Jurkat, Clone E6-1 (cell line): Measurements from ENCODE around the gene RASA2.
"Not testable (repeated sequence)": the region's sequence is repeated elsewhere in the genome, so short reads cannot be mapped to it uniquely, and the experiment has no call there.

Experiments used
- DNase-seq: peaks from one replicate; pipeline ENCODE4 v3.0.0-alpha.2; 2011; ENCODE audit warnings: low read depth, low spot score
- H3K4me3 ChIP-seq: 2 replicates; pipeline ENCODE4 v1.5.1; 2011; ENCODE audit warnings: mild to moderate bottlenecking, low read length, control low read depth, moderate library complexity

Gene RASA2

GRCh38 chr3:141485641-141486495, 959 bp upstream of the RASA2 start:
- DNase-seq, result no peak
- peak overlapping the region; percentile 43; the same call in 1 of the 2 replicates for H3K4me3 ChIP-seq

GRCh38 chr3:141486496-141486745, 406 bp upstream of the RASA2 start:
- DNase-seq, result no peak
- H3K4me3 ChIP-seq, result peak overlapping the region; percentile 43

GRCh38 chr3:141487521-141488252, 860 bp downstream of the RASA2 start:
- H3K4me3 ChIP-seq, result peak overlapping the region; percentile 65
- peak; percentile 91 for DNase-seq

GRCh38 chr3:141489203-141489602, 2.4 kb downstream of the RASA2 start:
- no peak for DNase-seq
- no peak overlapping the region for H3K4me3 ChIP-seq

- DNase-seq, result no peak
- H3K4me3 ChIP-seq, result no peak overlapping the region
These were observed 4.3 kb downstream of the RASA2 start for GRCh38 chr3:141491081-141491480.

GRCh38 chr3:141491929-141492328, 5.1 kb downstream of the RASA2 start:
- H3K4me3 ChIP-seq, result no peak overlapping the region
- DNase-seq, result no peak

GRCh38 chr3:141493184-141493583, 6.4 kb downstream of the RASA2 start:
- DNase-seq, result no peak
- no peak overlapping the region for H3K4me3 ChIP-seq

- DNase-seq, result not testable (repeated sequence)
These were observed 10.8 kb downstream of the RASA2 start for GRCh38 chr3:141497589-141497988.

GRCh38 chr3:141498598-141499223, 11.9 kb downstream of the RASA2 start:
- DNase-seq, result peak; percentile 98
- H3K4me3 ChIP-seq, result peak overlapping the region; percentile 59

More at GRCh38 chr3:141497589-141497988, 10.8 kb downstream of the RASA2 start:
- H3K4me3 ChIP-seq, result not testable (repeated sequence)

GRCh38 chr3:141499284-141499683, 12.5 kb downstream of the RASA2 start:
- peak overlapping the region; percentile 59 for H3K4me3 ChIP-seq
- DNase-seq, result no peak

- no peak for DNase-seq
- no peak overlapping the region for H3K4me3 ChIP-seq
These were observed 13.1 kb downstream of the RASA2 start for GRCh38 chr3:141499965-141500364.

- DNase-seq, result no peak
- H3K4me3 ChIP-seq, result no peak overlapping the region
These were observed 13.6 kb downstream of the RASA2 start for GRCh38 chr3:141500397-141500796.

- H3K4me3 ChIP-seq, result no peak overlapping the region
- no peak for DNase-seq
These were observed 18.3 kb downstream of the RASA2 start for GRCh38 chr3:141505166-141505565.

GRCh38 chr3:141506071-141506470, 19.2 kb downstream of the RASA2 start:
- DNase-seq, result no peak
- no peak overlapping the region for H3K4me3 ChIP-seq

- no peak overlapping the region for H3K4me3 ChIP-seq
- no peak for DNase-seq
These were observed 20.7 kb downstream of the RASA2 start for GRCh38 chr3:141507392-141508066.

- DNase-seq, result no peak
- no peak overlapping the region for H3K4me3 ChIP-seq
These were observed 21.2 kb downstream of the RASA2 start for GRCh38 chr3:141508067-141508436.

GRCh38 chr3:141511361-141511760, 24.5 kb downstream of the RASA2 start:
- no peak for DNase-seq
- no peak overlapping the region for H3K4me3 ChIP-seq

- H3K4me3 ChIP-seq, result no peak overlapping the region
- DNase-seq, result no peak
These were observed 27.6 kb downstream of the RASA2 start for GRCh38 chr3:141514382-141514781.

GRCh38 chr3:141519587-141519986, 32.8 kb downstream of the RASA2 start:
- H3K4me3 ChIP-seq, result no peak overlapping the region
- DNase-seq, result no peak

- no peak overlapping the region for H3K4me3 ChIP-seq
- no peak for DNase-seq
These were observed 35.0 kb downstream of the RASA2 start for GRCh38 chr3:141521781-141522180.
